ENCODE measurements around the gene MAP2K7.
A peak's percentile ranks its signal among the peaks of the same experiment; 100 is the strongest.

Gene MAP2K7

GRCh38 chr19:7932276-7932929, 28.7 kb downstream of the MAP2K7 start:
- H3K4me3 ChIP-seq (ENCODE audit: control insufficient read depth, low read depth, low read length): no peak overlapping the region
- no peak for TF ChIP-seq CTCF (IDR thresholded peaks at IDR 0.05; ENCODE audit: control insufficient read depth, insufficient read depth, low read depth, low read length, missing control alignments)
- DNase-seq (ENCODE audit: low read depth): no peak

GRCh38 chr19:7932930-7933300, 29.2 kb downstream of the MAP2K7 start:
- no peak overlapping the region for H3K4me3 ChIP-seq (ENCODE audit: control insufficient read depth, low read depth, low read length)
- no peak for TF ChIP-seq CTCF (IDR thresholded peaks at IDR 0.05; ENCODE audit: control insufficient read depth, insufficient read depth, low read depth, low read length, missing control alignments)
- no peak for DNase-seq (ENCODE audit: low read depth)

DNA sequence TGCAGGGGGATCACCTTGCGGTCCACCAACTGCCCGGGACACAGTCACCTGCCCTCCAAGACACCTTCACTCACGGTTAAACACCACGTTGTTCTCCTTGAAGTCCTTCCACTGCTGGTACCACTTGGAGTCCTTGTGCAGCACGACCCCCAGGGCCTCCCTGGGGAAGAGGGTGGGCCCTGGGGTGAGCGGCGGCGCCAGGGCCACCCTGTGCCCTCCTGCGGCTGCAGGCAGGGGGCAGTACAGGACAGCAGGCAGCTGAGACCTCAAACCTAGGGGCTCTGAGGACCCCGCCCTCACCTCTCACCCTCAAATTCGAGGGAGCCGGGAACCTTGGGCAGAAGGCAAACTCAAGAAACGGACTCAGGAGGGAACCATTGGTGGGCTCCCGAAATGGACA, 29.7 kb downstream of the MAP2K7 start:
- no peak for DNase-seq (ENCODE audit: low read depth)
- H3K4me3 ChIP-seq (ENCODE audit: control insufficient read depth, low read depth, low read length): no peak overlapping the region
- peak; percentile 25 for TF ChIP-seq CTCF (IDR thresholded peaks at IDR 0.05; ENCODE audit: control insufficient read depth, insufficient read depth, low read depth, low read length, missing control alignments)

GRCh38 chr19:7933828-7934725, 30.4 kb downstream of the MAP2K7 start:
- DNase-seq (ENCODE audit: low read depth): no peak
- no peak overlapping the region for H3K4me3 ChIP-seq (ENCODE audit: control insufficient read depth, low read depth, low read length)
- TF ChIP-seq CTCF (IDR thresholded peaks at IDR 0.05; ENCODE audit: control insufficient read depth, insufficient read depth, low read depth, low read length, missing control alignments): no peak

GRCh38 chr19:7934766-7935165, 31.1 kb downstream of the MAP2K7 start:
- TF ChIP-seq CTCF (IDR thresholded peaks at IDR 0.05; ENCODE audit: control insufficient read depth, insufficient read depth, low read depth, low read length, missing control alignments): no peak
- H3K4me3 ChIP-seq (ENCODE audit: control insufficient read depth, low read depth, low read length): no peak overlapping the region
- DNase-seq (ENCODE audit: low read depth): no peak

DNA sequence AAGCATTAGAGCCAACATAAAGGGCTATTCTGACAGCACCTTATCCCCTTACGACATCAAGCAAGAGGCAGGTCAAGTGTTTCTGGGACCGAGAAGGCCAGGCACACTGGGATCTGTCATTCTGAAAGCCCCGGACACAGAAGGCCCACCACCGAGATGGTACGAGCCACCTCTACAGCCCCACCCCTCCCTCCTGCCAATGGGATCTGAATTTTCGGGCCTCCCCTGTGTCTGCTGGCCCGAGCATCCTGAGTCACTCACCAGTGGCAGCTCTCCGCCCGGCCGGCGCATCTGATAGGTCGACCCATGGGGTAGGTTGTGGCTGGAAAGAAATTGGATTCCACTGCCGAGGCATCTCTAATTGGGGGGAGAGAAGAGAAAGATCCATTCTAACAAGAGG, 37.2 kb downstream of the MAP2K7 start:
- no peak for DNase-seq (ENCODE audit: low read depth)
- H3K4me3 ChIP-seq (ENCODE audit: control insufficient read depth, low read depth, low read length): no peak overlapping the region
- no peak for TF ChIP-seq CTCF (IDR thresholded peaks at IDR 0.05; ENCODE audit: control insufficient read depth, insufficient read depth, low read depth, low read length, missing control alignments)

All from AG09309 (cell line).